Heart right ventricle (tissue), 16 donors: ENCODE results near the gene AGTRAP. TPM values are rescaled to one million over a fixed set of nuclear protein-coding genes. Genes with fewer than 3 reads are reported as not detected.
A peak's percentile ranks its signal among the peaks of the same experiment; 100 is the strongest.

Experiments
- ATAC-seq, 8 donors: fragments of 200-7000 bp; cut with Tn5 transposase; one replicate each; pipeline ENCODE4 v1.9.1; 2020; ENCODE audit warnings: mild to moderate bottlenecking in 8 of 8, moderate library complexity in 8 of 8, moderate number of reproducible peaks in 1 of 8
- DNase-seq, 2 donors: peaks; one replicate each; pipeline ENCODE4 v3.0.0-alpha.2; 2020
- H3K27ac ChIP-seq, 10 donors: fragments of 200-600 bp; sonication (generic) in 2 of 10; one replicate each; pipeline versions ENCODE4 v1.5.0 to v1.8.0; 2020 to 2022; ENCODE audit warnings: mild to moderate bottlenecking in 3 of 10
- H3K27me3 ChIP-seq, 7 donors: fragments of 200-600 bp; one replicate each; pipeline ENCODE4 v1.8.0; 2021 to 2022; ENCODE audit warnings: mild to moderate bottlenecking in 2 of 7
- H3K36me3 ChIP-seq, 9 donors: fragments of 200-600 bp; sonication (generic) in 1 of 9; one replicate each; pipeline versions ENCODE4 v1.5.0 to v1.8.0; 2020 to 2022; ENCODE audit warnings: mild to moderate bottlenecking in 2 of 9
- H3K4me1 ChIP-seq, 9 donors: fragments of 200-600 bp; sonication (generic) in 1 of 9; one replicate each; pipeline versions ENCODE4 v1.5.0 to v1.8.0; 2020 to 2022; ENCODE audit warnings: mild to moderate bottlenecking in 4 of 9
- H3K4me3 ChIP-seq, 10 donors: fragments of 200-600 bp; sonication (generic) in 2 of 10; one replicate each; pipeline versions ENCODE4 v1.5.0 to v1.8.0; 2020 to 2022; ENCODE audit warnings: mild to moderate bottlenecking in 7 of 10, moderate library complexity in 2 of 10
- H3K9me3 ChIP-seq, 11 donors: fragments of 200-600 bp in 10 of 11; sonication (generic) in 2 of 11; one replicate each; pipeline versions ENCODE4 v1.5.0 to v1.8.0; 2013 to 2022; ENCODE audit warnings: mild to moderate bottlenecking in 2 of 11, control low read depth in 1 of 11, moderate library complexity in 1 of 11
- CTCF ChIP-seq, 9 donors: fragments of 200-600 bp; sonication (generic) in 2 of 9; IDR thresholded peaks; one replicate each; pipeline versions ENCODE4 v1.5.0 to v1.8.0; 2021 to 2022; ENCODE audit warnings: antibody characterized with exemption in 9 of 9, mild to moderate bottlenecking in 5 of 9, moderate library complexity in 1 of 9
- WGBS, 2 donors: extraction: QIAGEN DNeasy Blood & Tissue Kit; methylation state at CpG; one replicate each; pipeline ENCODE4 v1.1.7; 2013; ENCODE audit warnings: inconsistent platforms in 1 of 2; 5-methylcytosine and 5-hydroxymethylcytosine counted together
- intact Hi-C, 10 donors: fragments of 100-400 bp; cut with DNase I; formaldehyde crosslinking; loops; one replicate each; pipeline versions ENCODE4 v1.11.1 to v1.14.2; 2022
- polyA plus RNA-seq, 2 donors: library from polyadenylated mRNA; stranded (reverse); fragments of 200-250 nt; gene quantifications; one replicate each; pipeline ENCODE4 v1.2.3, GENCODE V29; 2013
- total RNA-seq, 10 donors: library from RNA; stranded (reverse); fragmentation: NEBNext Ultra II Directional in 3 of 10; extraction: Animal tissue kit (Norgen Biotek cat#: 25700) in 3 of 10; gene quantifications; one replicate each; pipeline versions ENCODE4 v1.2.1 to v1.2.4, GENCODE V29; 2021 to 2023
- donor health status: Arrhythmogenic right ventricular cardiomyopathy.
- donor health status: ischemic (EF 13 %, LVEDD 7.1; RV severe dilation, severe dysfunction).
- donor health status: healthy with polysubstance abuse.
- donor health status: DM: no; HTN: yes; CAD: no.
- donor health status: DM: no; HTN: no; CAD: no.
- donor health status: ischemic (EF 25% LVEDD 6.9; RV normal size, moderate dysfunction).
- donor health status: ischemic (EF 25% LVEDD 5.7; RV mildly dilated, moderate dysfunction).
- donor health status: healthy.
- donor health status: DM: yes; HTN: yes; CAD: no.
- donor health status: Ischemic cardiomyopathy.
- donor health status: ischemic (EF 35%, LVEDD 5.7; RV mildly dilated, moderate dysfunction).
- donor health status: nonischemic (EF 11% LVEDD 7.7; RV severe dilation, severe dysfunction).
- donor health status: DM: yes; HTN: yes; CAD: no.
- donor health status: PGD.
- donor health status: ischemic (EF 29% LVEDD 5.4; RV normal size, mild dysfunction).
- donor health status: nonischemic (EF 23%, LVEDD 6.1; RV moderate dilation, normal function).

AGTRAP gene
- total and polyA plus RNA-seq, 12 donors = 12.9 to 96.7 (median 19.2) TPM

DNA sequence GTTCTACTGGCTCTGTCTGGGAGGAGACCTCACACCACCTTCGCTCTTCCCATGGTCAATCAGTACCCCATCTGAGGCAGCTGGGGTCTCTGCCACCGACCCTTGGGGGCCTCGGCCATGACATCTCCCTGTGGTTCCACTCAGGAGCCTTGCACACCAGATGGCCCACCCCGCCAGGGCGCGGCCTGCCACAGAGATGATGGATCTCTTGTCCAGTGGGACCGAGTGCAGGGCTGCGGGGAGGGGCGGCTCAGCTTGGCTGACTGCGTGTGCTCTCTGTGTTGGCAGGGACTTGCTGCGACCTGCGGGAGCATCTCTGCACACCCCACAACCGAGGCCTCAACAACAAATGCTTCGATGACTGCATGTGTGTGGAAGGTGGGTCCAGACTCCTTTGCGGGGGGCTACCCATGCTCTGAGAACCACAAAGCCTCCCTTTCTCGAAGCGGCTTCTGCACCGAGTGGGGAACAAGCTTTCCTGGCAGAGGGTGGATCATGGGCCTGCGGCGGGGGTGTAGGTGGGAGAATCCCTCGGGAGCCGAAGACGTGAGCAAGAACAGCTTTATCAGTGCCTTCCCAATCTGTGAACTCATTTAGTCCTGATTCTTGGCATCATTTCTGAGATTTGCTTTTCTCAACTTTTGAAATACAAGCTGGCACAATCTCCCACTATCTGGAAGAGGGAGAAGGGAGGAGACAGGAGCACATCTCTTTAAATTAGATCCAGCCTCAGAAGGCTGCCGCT is 20.9 kb upstream of the AGTRAP start:
- Histone ChIP-seq H3K36me3 (no peaks in the 10 kb centered on the region), H3K27me3 (peaks cover 0 to 42% (median 8%) of the 10 kb centered on the region in 7 donors), H3K4me3 (no peak overlapping the region), H3K4me1 (peaks cover 0 to 13% (median 8%) of the 10 kb centered on the region in 9 donors), H3K27ac (no peak overlapping the region), H3K9me3 (no peaks in the 10 kb centered on the region)
- WGBS, 2 donors = 67 to 80% methylated on average over 24 of the region's 24 CpGs
- intact Hi-C loops = loop anchor here in 7 of 10 donors (5.0 kb wide), 3 partner anchors 33 to 63 kb away; partner anchors contain the start of genes FBXO6 (in 3 of the 7), FBXO2 (in 2 of the 7), FBXO44 (in 2 of the 7) and MAD2L2 (in 2 of the 7)
- no peak for TF ChIP-seq CTCF (IDR thresholded peaks at IDR 0.05)
- ATAC-seq = no peak
- DNase-seq = no peak

DNA sequence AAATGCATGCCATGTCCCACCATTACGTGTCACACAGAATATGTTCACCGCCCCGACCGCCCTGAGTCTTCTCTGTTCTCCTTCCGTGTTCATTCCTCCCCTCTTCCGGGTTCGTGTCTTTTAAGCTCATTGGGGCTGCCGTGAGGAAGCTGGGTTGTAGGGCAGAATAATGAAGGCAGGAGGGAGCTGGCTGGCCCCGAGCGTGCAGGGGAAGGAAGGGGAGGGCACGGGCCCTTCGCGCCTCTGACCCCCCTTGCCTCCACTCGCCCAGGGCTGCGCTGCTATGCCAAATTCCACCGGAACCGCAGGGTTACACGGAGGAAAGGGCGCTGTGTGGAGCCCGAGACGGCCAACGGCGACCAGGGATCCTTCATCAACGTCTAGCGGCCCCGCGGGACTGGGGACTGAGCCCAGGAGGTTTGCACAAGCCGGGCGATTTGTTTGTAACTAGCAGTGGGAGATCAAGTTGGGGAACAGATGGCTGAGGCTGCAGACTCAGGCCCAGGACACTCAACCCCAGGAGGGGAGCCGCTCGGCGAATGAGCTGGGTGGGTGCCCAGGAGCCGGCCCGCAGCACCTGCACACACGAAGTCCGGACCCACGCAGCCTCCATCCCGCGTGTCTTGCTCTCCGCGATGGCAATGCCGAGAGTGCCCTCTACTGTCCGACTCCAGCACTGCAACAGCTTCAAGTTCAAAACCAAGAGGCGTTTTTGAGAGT is 16.5 kb upstream of the AGTRAP start:
- H3K36me3 ChIP-seq = no peaks in the 10 kb centered on the region
- ATAC-seq = peak; percentile 77 to 91 (median 83)
- intact Hi-C loops = loop anchor here (1.0 to 10.0 kb wide), 9 partner anchors 37 to 685 kb away; partner anchors contain the start of genes FBXO6 (in 5 of the 10), FBXO2 (in 3 of the 10), FBXO44 (in 3 of the 10) and MAD2L2 (in 2 of the 10)
- WGBS, 2 donors = 8% methylated on average over 44 of the region's 44 CpGs
- peak overlapping the region in 6 of 10 donors; percentile 10 to 83 (median 38) for H3K27ac ChIP-seq
- peak overlapping the region in 9 of 10 donors; percentile 14 to 55 (median 46) for H3K4me3 ChIP-seq
- H3K9me3 ChIP-seq = no peaks in the 10 kb centered on the region
- TF ChIP-seq CTCF (IDR thresholded peaks at IDR 0.05) = peak; percentile 86 to 99 (median 98)
- H3K4me1 ChIP-seq = peaks cover 0 to 18% (median 10%) of the 10 kb centered on the region in 9 donors
- peaks cover 0 to 29% (median 0%) of the 10 kb centered on the region in 7 donors for H3K27me3 ChIP-seq
- peak; percentile 78 to 84 for DNase-seq

DNA sequence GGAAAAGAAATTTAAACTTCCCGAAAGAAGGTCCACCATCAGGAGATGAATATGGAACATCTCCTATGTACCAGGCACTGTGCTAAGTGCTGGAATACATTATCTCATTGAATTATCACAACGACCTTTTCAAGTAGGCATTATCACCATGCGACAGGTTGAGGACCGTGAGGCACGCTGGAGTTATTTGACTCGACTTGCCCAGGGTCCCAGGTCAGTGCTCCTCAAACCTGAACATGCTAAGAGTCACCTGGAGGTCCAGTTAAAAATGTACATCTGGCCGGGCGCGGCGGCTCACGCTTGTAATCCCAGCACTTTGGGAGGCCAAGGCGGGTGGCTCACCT is 15.9 kb upstream of the AGTRAP start:
- peak overlapping the region in 5 of 10 donors; percentile 45 to 55 (median 53) for H3K4me3 ChIP-seq
- intact Hi-C loops = loop anchor here in 3 of 10 donors (5.0 to 10.0 kb wide), 3 partner anchors 68 to 685 kb away; partner anchors contain the start of genes FBXO2 (in 1 of the 3) and FBXO44 (in 1 of the 3)
- no peak for DNase-seq
- H3K9me3 ChIP-seq = no peaks in the 10 kb centered on the region
- H3K27me3 ChIP-seq = peaks cover 0 to 23% (median 0%) of the 10 kb centered on the region in 7 donors
- 75 to 77% methylated on average over 12 of the region's 12 CpGs for WGBS, 2 donors
- peak overlapping the region in 1 of 10 donors; percentile 83 for H3K27ac ChIP-seq
- peak in 5 of 9 donors; percentile 3 to 13 (median 3) for TF ChIP-seq CTCF (IDR thresholded peaks at IDR 0.05)
- no peaks in the 10 kb centered on the region for H3K36me3 ChIP-seq
- ATAC-seq = peak in 2 of 8 donors; percentile 7 to 8
- H3K4me1 ChIP-seq = peaks cover 0 to 18% (median 10%) of the 10 kb centered on the region in 9 donors

GRCh38 chr1:11720525-11720924 is 15.4 kb upstream of the AGTRAP start:
- Histone ChIP-seq H3K9me3 (no peaks in the 10 kb centered on the region), H3K27me3 (peaks cover 0 to 18% (median 0%) of the 10 kb centered on the region in 7 donors), H3K36me3 (no peaks in the 10 kb centered on the region), H3K27ac (no peak overlapping the region), H3K4me1 (peaks cover 0 to 18% (median 10%) of the 10 kb centered on the region in 9 donors), H3K4me3 (no peak overlapping the region)
- WGBS, 2 donors = 70 to 76% methylated on average over 4 of the region's 4 CpGs
- ATAC-seq (no peak), DNase-seq (no peak)
- intact Hi-C loops = loop anchor here in 3 of 10 donors (5.0 to 10.0 kb wide), 3 partner anchors 68 to 686 kb away; partner anchors contain the start of genes FBXO2 (in 1 of the 3) and FBXO44 (in 1 of the 3)
- no peak for TF ChIP-seq CTCF (IDR thresholded peaks at IDR 0.05)
